SH-SY5Y (cell line): Measurements from ENCODE around the gene ZFAND2B.

Experiments
- GATA2 ChIP-seq: IDR thresholded peaks from 2 replicates; pipeline ENCODE4 v1.6.1; 2011; ENCODE audit warnings: mild to moderate bottlenecking, low read depth, low read length
- GATA3 ChIP-seq: IDR thresholded peaks from 2 replicates; pipeline ENCODE4 v1.6.1; 2011; ENCODE audit warnings: low read depth, mild to moderate bottlenecking, low read length, moderate library complexity

DNA sequence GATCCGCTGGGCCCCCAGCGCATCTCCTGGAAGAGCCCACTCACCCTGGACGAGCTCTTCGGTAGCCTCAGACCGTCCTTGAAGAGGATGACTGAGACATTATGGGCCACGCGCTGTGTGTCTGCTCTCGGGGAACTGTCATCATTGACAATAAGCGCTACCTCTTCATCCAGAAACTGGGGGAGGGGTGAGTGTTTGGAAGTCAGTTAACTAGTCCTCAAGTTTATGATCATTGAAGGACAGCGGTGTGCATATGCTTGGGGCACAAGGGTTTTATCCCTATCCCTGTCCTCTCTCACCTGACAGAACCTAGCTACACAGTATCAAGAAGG, 39.3 kb downstream of the ZFAND2B start:
- TF ChIP-seq GATA2 (no peak), GATA3 (no peak)
